H1 (cell line): ENCODE results near the gene PPIF.

Source experiments
- ASH2L ChIP-seq: fragments of 200-600, 300-600 bp; sonication (generic); IDR thresholded peaks from one replicate; pipeline ENCODE4 v1.7.1; 2017; ENCODE audit warnings: low read length
- ATF2 ChIP-seq: IDR thresholded peaks from 2 replicates; pipeline ENCODE4 v1.6.1; 2012; ENCODE audit warnings: low read length, inconsistent platforms
- CEBPB ChIP-seq: IDR thresholded peaks from 2 replicates; pipeline ENCODE4 v1.6.1; 2012; ENCODE audit warnings: low read depth, low read length
- CHD2 ChIP-seq: IDR thresholded peaks from 2 replicates; pipeline ENCODE4 v1.6.1; 2012; ENCODE audit warnings: low read length, improper control_type of control experiment
- CTCF ChIP-seq, 3 experiments: IDR thresholded peaks; 1 replicate in 2 of 3; 2 replicates in 1 of 3; pipeline versions ENCODE4 v1.5.1 to v1.6.1; 2011; ENCODE audit warnings: low read length in 3 of 3, mild to moderate bottlenecking in 3 of 3, inconsistent platforms in 2 of 3, low read depth in 1 of 3, moderate library complexity in 1 of 3; ENCODE audit not compliant: insufficient read depth in 1 of 3; ENCODE audit errors: control extremely low read depth in 1 of 3
- JUN ChIP-seq: IDR thresholded peaks from 2 replicates; pipeline ENCODE4 v1.6.1; 2011; ENCODE audit warnings: low read depth, mild to moderate bottlenecking, improper control_type of control experiment, low read length
- KDM1A ChIP-seq: fragments of 200-600, 300-600 bp; sonication (generic); IDR thresholded peaks from 2 replicates; pipeline ENCODE4 v1.7.1; 2016; ENCODE audit warnings: mild to moderate bottlenecking, low read length, borderline replicate concordance
- POLR2A ChIP-seq, 2 experiments: IDR thresholded peaks; 1 replicate in 1 of 2; 2 replicates in 1 of 2; pipeline ENCODE4 v1.6.1; 2011; ENCODE audit warnings: low read depth in 2 of 2, low read length in 2 of 2, mild to moderate bottlenecking in 2 of 2; ENCODE audit errors: control extremely low read depth in 1 of 2
- RAD21 ChIP-seq, 2 experiments: IDR thresholded peaks in 1 of 2; conservative IDR thresholded peaks in 1 of 2; 2 replicates each; pipeline ENCODE4 v1.6.1; 2011; ENCODE audit warnings: low read depth in 2 of 2, low read length in 2 of 2, improper control_type of control experiment in 1 of 2, inconsistent platforms in 1 of 2, mild to moderate bottlenecking in 1 of 2, moderate library complexity in 1 of 2
- RFX5 ChIP-seq: IDR thresholded peaks from 2 replicates; pipeline ENCODE4 v1.6.1; 2011; ENCODE audit warnings: low read depth, low read length, improper control_type of control experiment, borderline replicate concordance
- SRF ChIP-seq: IDR thresholded peaks from 2 replicates; pipeline ENCODE4 v1.6.1; 2011; ENCODE audit warnings: mild to moderate bottlenecking, low read depth, low read length, moderate library complexity
- TAF7 ChIP-seq: optimal IDR thresholded peaks from 2 replicates; pipeline ENCODE3; 2011; ENCODE audit warnings: low read depth, mild to moderate bottlenecking, inconsistent platforms, low read length, moderate library complexity, borderline replicate concordance

GRCh38 chr10:79382491-79382941, 35.2 kb downstream of the PPIF start:
- no peak for TF ChIP-seq KDM1A
- no peak for TF ChIP-seq CTCF (IDR thresholded peaks at IDR 0.05; ENCODE audit: control extremely low read depth in 1 of 3, insufficient read depth in 1 of 3, low read depth in 1 of 3, low read length in 3 of 3)
- TF ChIP-seq TAF7 = no peak
- TF ChIP-seq RFX5 = no peak
- no peak for TF ChIP-seq JUN
- no peak for TF ChIP-seq POLR2A (IDR thresholded peaks at IDR 0.05; ENCODE audit: control extremely low read depth in 1 of 2, low read depth in 2 of 2, low read length in 2 of 2)
- no peak for TF ChIP-seq CEBPB
- no peak for TF ChIP-seq SRF
- TF ChIP-seq ASH2L = no peak
- TF ChIP-seq CHD2 = no peak
- TF ChIP-seq ATF2 = no peak
- TF ChIP-seq RAD21 (IDR thresholded peaks at IDR 0.05 in 1 of 2, conservative IDR thresholded peaks at IDR 0.05 in 1 of 2; ENCODE audit: low read depth in 2 of 2, low read length in 2 of 2) = no peak
